SH-SY5Y (cell line): ENCODE measurements around the gene AK4.

Experiments
- GATA2 ChIP-seq: IDR thresholded peaks from 2 replicates; pipeline ENCODE4 v1.6.1; 2011; ENCODE audit warnings: mild to moderate bottlenecking, low read depth, low read length
- GATA3 ChIP-seq: IDR thresholded peaks from 2 replicates; pipeline ENCODE4 v1.6.1; 2011; ENCODE audit warnings: low read depth, mild to moderate bottlenecking, low read length, moderate library complexity

DNA sequence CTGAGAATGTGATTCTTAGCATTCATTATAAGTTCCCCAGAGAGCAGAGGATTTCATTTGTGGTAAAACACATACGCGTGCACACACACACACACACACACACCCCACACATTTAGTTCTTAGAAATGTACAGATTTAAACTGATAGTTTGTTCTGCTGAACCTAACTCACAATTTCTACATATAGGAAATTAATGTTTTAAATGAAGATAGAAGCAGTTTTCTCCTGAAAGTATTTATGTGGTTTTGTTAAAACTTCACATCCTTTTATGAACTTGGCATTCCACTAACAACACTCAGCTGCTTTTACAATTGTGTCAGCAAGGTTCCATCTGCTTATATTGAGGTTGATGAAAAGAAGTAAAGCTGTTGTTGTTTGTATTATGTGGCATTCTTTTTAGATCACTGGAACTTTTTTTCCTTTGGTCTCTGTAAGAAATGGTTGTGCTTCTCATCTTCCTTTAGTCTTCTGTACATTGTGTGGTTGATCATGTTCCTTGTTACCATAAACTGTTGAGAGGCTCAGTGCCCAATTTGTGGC, 41.6 kb downstream of the AK4 start:
- TF ChIP-seq GATA3 (no peak), GATA2 (no peak)
